ENCODE measurements around the gene EYA4.

The EYA4 gene

GRCh38 chr6:133396233-133396983 is 155.3 kb downstream of the EYA4 start (continued):
- TF ChIP-seq ZFP69B (tag by site-specific recombination; IDR thresholded peaks at IDR 0.05) (no peak), ATF2 (tag by site-specific recombination; IDR thresholded peaks at IDR 0.05; ENCODE audit: low read depth) (peak; percentile 56), ZNF776 (tag by site-specific recombination; IDR thresholded peaks at IDR 0.05; ENCODE audit: borderline replicate concordance) (no peak), PRDM10 (tag by site-specific recombination; IDR thresholded peaks at IDR 0.05) (no peak), ZBTB8A (tag by site-specific recombination; IDR thresholded peaks at IDR 0.05) (no peak), SALL2 (tag by site-specific recombination; IDR thresholded peaks at IDR 0.05; ENCODE audit: borderline replicate concordance) (no peak), MEIS1 (CRISPR knock-in tag; IDR thresholded peaks at IDR 0.05; ENCODE audit: borderline replicate concordance) (peak; percentile 79; the same call in 1 of the 2 replicates), ZNF426 (tag by site-specific recombination; IDR thresholded peaks at IDR 0.05) (no peak), GFI1B (tag by site-specific recombination; IDR thresholded peaks at IDR 0.05) (no peak), OVOL3 (tag by site-specific recombination; IDR thresholded peaks at IDR 0.05) (no peak), ZNF521 (tag by site-specific recombination; IDR thresholded peaks at IDR 0.05) (no peak), REST (tag by site-specific recombination; IDR thresholded peaks at IDR 0.05) (no peak), ZNF394 (tag by site-specific recombination; IDR thresholded peaks at IDR 0.05; ENCODE audit: borderline replicate concordance) (no peak), ZFP41 (tag by site-specific recombination; IDR thresholded peaks at IDR 0.05; ENCODE audit: borderline replicate concordance) (no peak), ZBTB6 (tag by site-specific recombination; IDR thresholded peaks at IDR 0.05) (peak; percentile 80), KLF1 (tag by site-specific recombination; IDR thresholded peaks at IDR 0.05) (0 out of 2 replicates have a peak, but pooled peaks have one; percentile 16), ZNF555 (tag by site-specific recombination; conservative IDR thresholded peaks at IDR 0.05) (no peak), ZNF658 (tag by site-specific recombination; IDR thresholded peaks at IDR 0.05) (no peak), EGR2 (tag by site-specific recombination; IDR thresholded peaks at IDR 0.05; ENCODE audit: low read depth) (no peak), ZNF707 (tag by site-specific recombination; IDR thresholded peaks at IDR 0.05) (no peak)
